ENCODE measurements around the gene PTDSS2. TPM values are rescaled to one million over a fixed set of nuclear protein-coding genes. Genes with fewer than 3 reads are reported as not detected.

Gene PTDSS2
- total and polyA plus RNA-seq, 2 donors (not counting 1 experiment from before 2014, with no cell fraction given) = 22.1 to 29.0 TPM

DNA sequence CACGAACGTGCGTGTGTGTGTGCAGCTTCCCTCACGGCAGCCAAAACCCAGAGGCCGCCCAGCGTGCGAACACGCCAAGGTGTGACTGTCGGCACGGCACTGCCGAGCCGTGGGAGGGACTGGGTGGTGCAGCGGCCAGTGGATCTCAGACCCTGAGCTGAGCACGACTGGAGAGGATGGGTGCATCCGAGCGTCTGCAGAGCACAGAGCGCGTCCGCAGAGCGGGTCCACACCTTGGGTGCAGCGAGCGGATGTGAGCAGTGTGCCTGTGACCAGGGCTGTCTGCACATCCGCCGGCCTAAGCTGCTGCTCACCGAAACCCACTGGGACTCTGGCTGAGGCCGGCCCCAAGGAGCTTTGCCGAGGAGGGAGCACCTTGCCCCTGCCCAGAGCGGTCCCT lies 22.7 kb downstream of the PTDSS2 start:
- Mint-ChIP-seq H3K27ac (no peak overlapping the region), H3K27me3 (no peaks in the 10 kb centered on the region), H3K4me3 (no peak overlapping the region), H3K4me1 (no peaks in the 10 kb centered on the region), H3K9me3 (ENCODE audit: insufficient read depth) (no peaks in the 10 kb centered on the region)
- Histone ChIP-seq H3K9ac (ENCODE audit: low read length) (no peak overlapping the region), H3K9me3 (ENCODE audit: control extremely low read depth in 1 of 3, control insufficient read depth in 2 of 3, insufficient read depth in 1 of 3, low read length in 2 of 3) (peaks cover 0 to 2% (median 0%) of the 10 kb centered on the region in 3 donors), H3K27ac (ENCODE audit: low read length in 2 of 2) (no peak overlapping the region), H3K4me2 (replicated peaks; ENCODE audit: low read depth, low read length, poor library complexity, severe bottlenecking) (no peak overlapping the region), H3K79me2 (ENCODE audit: control insufficient read depth, insufficient read depth, low read length) (peaks cover 24% of the 10 kb centered on the region), H2AFZ (ENCODE audit: insufficient read depth, low read depth, low read length, poor library complexity, severe bottlenecking) (no peak overlapping the region), H3K4me1 (ENCODE audit: control insufficient read depth in 2 of 2, insufficient read depth in 2 of 2, low read length in 2 of 2) (no peaks in the 10 kb centered on the region), H3K36me3 (replicated peaks in 1 of 2; ENCODE audit: control extremely low read depth in 1 of 2, control insufficient read depth in 1 of 2, extremely low read depth in 1 of 2, insufficient read depth in 2 of 2, low read length in 1 of 2) (no peaks in the 10 kb centered on the region), H3K27me3 (replicated peaks in 1 of 4; ENCODE audit: control extremely low read depth in 1 of 4, control insufficient read depth in 3 of 4, insufficient read depth in 4 of 4, low read length in 3 of 4) (no peaks in the 10 kb centered on the region), H3K4me3 (ENCODE audit: control extremely low read depth in 1 of 5, extremely low read depth in 1 of 5, insufficient read depth in 1 of 5, low read depth in 2 of 5, low read length in 4 of 5) (no peak overlapping the region), H4K20me1 (ENCODE audit: control insufficient read depth, insufficient read depth, low read length, poor library complexity, severe bottlenecking) (no peaks in the 10 kb centered on the region)
- TF ChIP-seq EZH2 (IDR thresholded peaks at IDR 0.05; ENCODE audit: borderline replicate concordance, insufficient read depth, low read depth, low read length, poor library complexity, severe bottlenecking) = no peak
- no peak for ATAC-seq (ENCODE audit: low read depth)
- intact Hi-C loops (cut with micrococcal nuclease) = no loop called here
- CTCF ChIA-PET = no interaction called here
- WGBS (ENCODE audit: insufficient coverage) = 97% methylated on average over 28 of the region's 28 CpGs
- POLR2A ChIA-PET = no interaction called here
- DNase-seq = no peak

DNA sequence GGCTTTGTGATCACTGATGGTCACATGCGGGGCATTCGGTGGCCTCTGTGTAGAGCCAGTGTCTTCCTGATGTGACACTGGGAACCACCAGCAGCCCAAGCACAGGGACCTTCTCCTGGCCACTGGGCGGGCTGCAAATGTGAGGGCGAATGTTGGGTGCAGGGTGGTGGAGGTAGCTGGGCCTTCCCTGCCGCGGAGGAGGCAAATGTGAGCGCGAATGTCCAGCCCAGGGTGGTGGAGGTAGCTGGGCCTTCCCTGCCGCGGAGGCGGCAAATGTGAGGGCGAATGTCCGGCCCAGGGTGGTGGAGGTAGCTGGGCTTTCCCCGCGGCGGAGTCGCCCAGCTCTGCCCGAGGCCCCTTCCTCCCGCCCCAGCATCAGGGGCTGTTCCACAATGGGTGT lies 23.3 kb downstream of the PTDSS2 start:
- intact Hi-C loops (cut with micrococcal nuclease) = no loop called here
- H3K9ac ChIP-seq (ENCODE audit: low read length) = no peak overlapping the region
- H3K36me3 ChIP-seq (replicated peaks in 1 of 2; ENCODE audit: control extremely low read depth in 1 of 2, control insufficient read depth in 1 of 2, extremely low read depth in 1 of 2, insufficient read depth in 2 of 2, low read length in 1 of 2) = no peaks in the 10 kb centered on the region
- peaks cover 0 to 2% (median 0%) of the 10 kb centered on the region in 3 donors for H3K9me3 ChIP-seq (ENCODE audit: control extremely low read depth in 1 of 3, control insufficient read depth in 2 of 3, insufficient read depth in 1 of 3, low read length in 2 of 3)
- POLR2A ChIA-PET = no interaction called here
- H4K20me1 ChIP-seq (ENCODE audit: control insufficient read depth, insufficient read depth, low read length, poor library complexity, severe bottlenecking) = no peaks in the 10 kb centered on the region
- H3K4me1 ChIP-seq (ENCODE audit: control insufficient read depth in 2 of 2, insufficient read depth in 2 of 2, low read length in 2 of 2) = no peaks in the 10 kb centered on the region
- H3K79me2 ChIP-seq (ENCODE audit: control insufficient read depth, insufficient read depth, low read length) = peaks cover 24% of the 10 kb centered on the region
- H3K27ac Mint-ChIP-seq = no peak overlapping the region
- CTCF ChIA-PET = no interaction called here
- no peaks in the 10 kb centered on the region for H3K27me3 Mint-ChIP-seq
- no peak overlapping the region for H3K4me3 ChIP-seq (ENCODE audit: control extremely low read depth in 1 of 5, extremely low read depth in 1 of 5, insufficient read depth in 1 of 5, low read depth in 2 of 5, low read length in 4 of 5)
- no peak overlapping the region for H3K4me2 ChIP-seq (replicated peaks; ENCODE audit: low read depth, low read length, poor library complexity, severe bottlenecking)
- H3K27ac ChIP-seq (ENCODE audit: low read length in 2 of 2) = no peak overlapping the region
- no peaks in the 10 kb centered on the region for H3K4me1 Mint-ChIP-seq
- H3K9me3 Mint-ChIP-seq (ENCODE audit: insufficient read depth) = no peaks in the 10 kb centered on the region
- no peak for TF ChIP-seq EZH2 (IDR thresholded peaks at IDR 0.05; ENCODE audit: borderline replicate concordance, insufficient read depth, low read depth, low read length, poor library complexity, severe bottlenecking)
- TF ChIP-seq, protein P1, sequence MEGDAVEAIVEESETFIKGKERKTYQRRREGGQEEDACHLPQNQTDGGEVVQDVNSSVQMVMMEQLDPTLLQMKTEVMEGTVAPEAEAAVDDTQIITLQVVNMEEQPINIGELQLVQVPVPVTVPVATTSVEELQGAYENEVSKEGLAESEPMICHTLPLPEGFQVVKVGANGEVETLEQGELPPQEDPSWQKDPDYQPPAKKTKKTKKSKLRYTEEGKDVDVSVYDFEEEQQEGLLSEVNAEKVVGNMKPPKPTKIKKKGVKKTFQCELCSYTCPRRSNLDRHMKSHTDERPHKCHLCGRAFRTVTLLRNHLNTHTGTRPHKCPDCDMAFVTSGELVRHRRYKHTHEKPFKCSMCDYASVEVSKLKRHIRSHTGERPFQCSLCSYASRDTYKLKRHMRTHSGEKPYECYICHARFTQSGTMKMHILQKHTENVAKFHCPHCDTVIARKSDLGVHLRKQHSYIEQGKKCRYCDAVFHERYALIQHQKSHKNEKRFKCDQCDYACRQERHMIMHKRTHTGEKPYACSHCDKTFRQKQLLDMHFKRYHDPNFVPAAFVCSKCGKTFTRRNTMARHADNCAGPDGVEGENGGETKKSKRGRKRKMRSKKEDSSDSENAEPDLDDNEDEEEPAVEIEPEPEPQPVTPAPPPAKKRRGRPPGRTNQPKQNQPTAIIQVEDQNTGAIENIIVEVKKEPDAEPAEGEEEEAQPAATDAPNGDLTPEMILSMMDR (IDR thresholded peaks at IDR 0.05) = no peak
- H3K27me3 ChIP-seq (replicated peaks in 1 of 4; ENCODE audit: control extremely low read depth in 1 of 4, control insufficient read depth in 3 of 4, insufficient read depth in 4 of 4, low read length in 3 of 4) = no peaks in the 10 kb centered on the region
- WGBS (ENCODE audit: insufficient coverage) = 97% methylated on average over 13 of the region's 19 CpGs
- no peak overlapping the region for H3K4me3 Mint-ChIP-seq
- no peak for DNase-seq
- no peak for ATAC-seq (ENCODE audit: low read depth)
- no peak overlapping the region for H2AFZ ChIP-seq (ENCODE audit: insufficient read depth, low read depth, low read length, poor library complexity, severe bottlenecking)

All from B cell (primary cell).